Measurements from ENCODE around the gene PLEKHH1. TPM values are rescaled to one million over a fixed set of nuclear protein-coding genes. Genes with fewer than 3 reads are reported as not detected.

PLEKHH1 gene
- polyA plus RNA-seq, 1 donor = 2.0 TPM

GRCh38 chr14:67569011-67569650, 36.0 kb downstream of the PLEKHH1 start:
- no peak for DNase-seq

- no peak for DNase-seq
Observed at GRCh38 chr14:67569651-67570290, 36.7 kb downstream of the PLEKHH1 start.

GRCh38 chr14:67570453-67570852, 37.4 kb downstream of the PLEKHH1 start:
- no peak for DNase-seq

- DNase-seq = peak; percentile 32
Observed at GRCh38 chr14:67571275-67571990, 38.3 kb downstream of the PLEKHH1 start.

- no peak for DNase-seq
Observed at GRCh38 chr14:67571991-67572323, 38.9 kb downstream of the PLEKHH1 start.

GRCh38 chr14:67572608-67573007, 39.5 kb downstream of the PLEKHH1 start:
- no peak for DNase-seq

GRCh38 chr14:67573228-67574010, 40.3 kb downstream of the PLEKHH1 start:
- DNase-seq = no peak

GRCh38 chr14:67574156-67574555, 41.1 kb downstream of the PLEKHH1 start:
- DNase-seq = no peak

- DNase-seq = no peak
Observed at GRCh38 chr14:67574806-67575205, 41.7 kb downstream of the PLEKHH1 start.

- no peak for DNase-seq
Observed at GRCh38 chr14:67575684-67576083, 42.6 kb downstream of the PLEKHH1 start.

GRCh38 chr14:67576216-67576955, 43.3 kb downstream of the PLEKHH1 start:
- no peak for DNase-seq

GRCh38 chr14:67577181-67577808, 44.2 kb downstream of the PLEKHH1 start:
- no peak for DNase-seq

- no peak for DNase-seq
Observed at GRCh38 chr14:67577909-67578749, 45.0 kb downstream of the PLEKHH1 start.

- no peak for DNase-seq
Observed at GRCh38 chr14:67579040-67579439, 46.0 kb downstream of the PLEKHH1 start.

- no peak for DNase-seq
Observed at GRCh38 chr14:67579636-67580035, 46.5 kb downstream of the PLEKHH1 start.

- DNase-seq = no peak
Observed at GRCh38 chr14:67580336-67581171, 47.5 kb downstream of the PLEKHH1 start.

GRCh38 chr14:67581643-67582042, 48.6 kb downstream of the PLEKHH1 start:
- DNase-seq = no peak

- DNase-seq = no peak
Observed at GRCh38 chr14:67582061-67582460, 49.0 kb downstream of the PLEKHH1 start.

GRCh38 chr14:67583711-67584644, 50.9 kb downstream of the PLEKHH1 start:
- DNase-seq = peak; percentile 45

Data from hindlimb muscle (tissue), 1 donor.